Measurements from ENCODE around the gene PCNX3. TPM values are rescaled to one million over a fixed set of nuclear protein-coding genes. Genes with fewer than 3 reads are reported as not detected.
A peak's percentile ranks its signal among the peaks of the same experiment; 100 is the strongest.

The PCNX3 gene
- polyA plus RNA-seq, 1 donor = 21.7 TPM

- no peak for DNase-seq
These were observed 16.2 kb upstream of the PCNX3 start for GRCh38 chr11:65599216-65599954.

GRCh38 chr11:65599955-65600246, 15.7 kb upstream of the PCNX3 start:
- no peak for DNase-seq

GRCh38 chr11:65604258-65604657, 11.3 kb upstream of the PCNX3 start:
- no peak for DNase-seq

GRCh38 chr11:65606876-65607613, 8.5 kb upstream of the PCNX3 start:
- peak; percentile 93 for DNase-seq

GRCh38 chr11:65607614-65608426, 7.8 kb upstream of the PCNX3 start:
- no peak for DNase-seq

GRCh38 chr11:65609229-65609628, 6.3 kb upstream of the PCNX3 start:
- no peak for DNase-seq

- no peak for DNase-seq
These were observed 5.9 kb upstream of the PCNX3 start for GRCh38 chr11:65609665-65610064.

- no peak for DNase-seq
These were observed 5.2 kb upstream of the PCNX3 start for GRCh38 chr11:65610404-65610803.

- no peak for DNase-seq
These were observed 4.4 kb upstream of the PCNX3 start for GRCh38 chr11:65611028-65611757.

- DNase-seq = no peak
These were observed 3.6 kb upstream of the PCNX3 start for GRCh38 chr11:65611758-65612603.

- no peak for DNase-seq
These were observed 2.9 kb upstream of the PCNX3 start for GRCh38 chr11:65612691-65613090.

GRCh38 chr11:65613091-65613928, 2.3 kb upstream of the PCNX3 start:
- DNase-seq = no peak

- DNase-seq = no peak
These were observed 486 bp downstream of the PCNX3 start for GRCh38 chr11:65615950-65616574.

GRCh38 chr11:65616575-65617001, 1.0 kb downstream of the PCNX3 start:
- DNase-seq = no peak

- no peak for DNase-seq
These were observed 1.7 kb downstream of the PCNX3 start for GRCh38 chr11:65617136-65617850.

- no peak for DNase-seq
These were observed 2.6 kb downstream of the PCNX3 start for GRCh38 chr11:65617990-65618751.

GRCh38 chr11:65618763-65619162, 3.2 kb downstream of the PCNX3 start:
- DNase-seq = no peak

GRCh38 chr11:65619281-65619928, 3.8 kb downstream of the PCNX3 start:
- DNase-seq = no peak

Data from hindlimb muscle (tissue), 1 donor.